ENCODE results near the gene DAPL1.

DNA sequence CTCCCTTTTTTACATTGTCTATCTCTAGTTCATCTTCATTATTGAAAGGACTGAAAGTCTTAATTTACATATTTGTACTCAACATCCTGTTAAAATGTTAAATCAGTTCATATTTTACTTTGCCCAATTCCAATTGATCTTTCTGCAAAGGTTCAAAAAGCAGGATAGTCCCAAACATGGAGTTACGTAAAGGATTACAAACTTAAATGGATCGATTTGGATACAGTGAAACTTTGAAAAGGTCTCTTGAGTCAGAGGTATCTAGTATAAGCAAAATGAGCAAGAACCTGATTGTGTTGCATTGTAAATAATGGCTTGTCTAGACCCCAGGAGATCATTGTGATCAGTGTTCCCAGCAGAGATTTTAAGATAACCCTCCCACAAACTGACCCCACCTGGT is 4.1 kb downstream of the DAPL1 start:
- TF ChIP-seq, protein P1, sequence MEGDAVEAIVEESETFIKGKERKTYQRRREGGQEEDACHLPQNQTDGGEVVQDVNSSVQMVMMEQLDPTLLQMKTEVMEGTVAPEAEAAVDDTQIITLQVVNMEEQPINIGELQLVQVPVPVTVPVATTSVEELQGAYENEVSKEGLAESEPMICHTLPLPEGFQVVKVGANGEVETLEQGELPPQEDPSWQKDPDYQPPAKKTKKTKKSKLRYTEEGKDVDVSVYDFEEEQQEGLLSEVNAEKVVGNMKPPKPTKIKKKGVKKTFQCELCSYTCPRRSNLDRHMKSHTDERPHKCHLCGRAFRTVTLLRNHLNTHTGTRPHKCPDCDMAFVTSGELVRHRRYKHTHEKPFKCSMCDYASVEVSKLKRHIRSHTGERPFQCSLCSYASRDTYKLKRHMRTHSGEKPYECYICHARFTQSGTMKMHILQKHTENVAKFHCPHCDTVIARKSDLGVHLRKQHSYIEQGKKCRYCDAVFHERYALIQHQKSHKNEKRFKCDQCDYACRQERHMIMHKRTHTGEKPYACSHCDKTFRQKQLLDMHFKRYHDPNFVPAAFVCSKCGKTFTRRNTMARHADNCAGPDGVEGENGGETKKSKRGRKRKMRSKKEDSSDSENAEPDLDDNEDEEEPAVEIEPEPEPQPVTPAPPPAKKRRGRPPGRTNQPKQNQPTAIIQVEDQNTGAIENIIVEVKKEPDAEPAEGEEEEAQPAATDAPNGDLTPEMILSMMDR (IDR thresholded peaks at IDR 0.05 in 2 of 3, conservative IDR thresholded peaks at IDR 0.05 in 1 of 3; ENCODE audit: control insufficient read depth in 2 of 3, extremely low read depth in 1 of 3, insufficient read depth in 1 of 3, low read depth in 3 of 3, low read length in 3 of 3), result no peak
- TF ChIP-seq POLR2A (IDR thresholded peaks at IDR 0.05; ENCODE audit: low read depth, low read length) (no peak), ETV6 (conservative IDR thresholded peaks at IDR 0.05 in 1 of 2, IDR thresholded peaks at IDR 0.05 in 1 of 2; ENCODE audit: borderline replicate concordance in 1 of 2, low read depth in 1 of 2) (no peak), SIX5 (IDR thresholded peaks at IDR 0.05; ENCODE audit: low read depth, low read length, severe bottlenecking) (no peak), SMC3 (IDR thresholded peaks at IDR 0.05; ENCODE audit: borderline replicate concordance, low read length) (no peak)
- TF ChIP-seq, protein P2, sequence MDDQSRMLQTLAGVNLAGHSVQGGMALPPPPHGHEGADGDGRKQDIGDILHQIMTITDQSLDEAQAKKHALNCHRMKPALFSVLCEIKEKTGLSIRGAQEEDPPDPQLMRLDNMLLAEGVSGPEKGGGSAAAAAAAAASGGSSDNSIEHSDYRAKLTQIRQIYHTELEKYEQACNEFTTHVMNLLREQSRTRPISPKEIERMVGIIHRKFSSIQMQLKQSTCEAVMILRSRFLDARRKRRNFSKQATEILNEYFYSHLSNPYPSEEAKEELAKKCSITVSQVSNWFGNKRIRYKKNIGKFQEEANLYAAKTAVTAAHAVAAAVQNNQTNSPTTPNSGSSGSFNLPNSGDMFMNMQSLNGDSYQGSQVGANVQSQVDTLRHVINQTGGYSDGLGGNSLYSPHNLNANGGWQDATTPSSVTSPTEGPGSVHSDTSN (IDR thresholded peaks at IDR 0.05; ENCODE audit: insufficient replicate concordance, low read depth, low read length), result no peak
- TF ChIP-seq, protein P3, sequence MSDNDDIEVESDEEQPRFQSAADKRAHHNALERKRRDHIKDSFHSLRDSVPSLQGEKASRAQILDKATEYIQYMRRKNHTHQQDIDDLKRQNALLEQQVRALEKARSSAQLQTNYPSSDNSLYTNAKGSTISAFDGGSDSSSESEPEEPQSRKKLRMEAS (IDR thresholded peaks at IDR 0.05; ENCODE audit: low read depth, low read length), result no peak
- TF ChIP-seq, protein P4, sequence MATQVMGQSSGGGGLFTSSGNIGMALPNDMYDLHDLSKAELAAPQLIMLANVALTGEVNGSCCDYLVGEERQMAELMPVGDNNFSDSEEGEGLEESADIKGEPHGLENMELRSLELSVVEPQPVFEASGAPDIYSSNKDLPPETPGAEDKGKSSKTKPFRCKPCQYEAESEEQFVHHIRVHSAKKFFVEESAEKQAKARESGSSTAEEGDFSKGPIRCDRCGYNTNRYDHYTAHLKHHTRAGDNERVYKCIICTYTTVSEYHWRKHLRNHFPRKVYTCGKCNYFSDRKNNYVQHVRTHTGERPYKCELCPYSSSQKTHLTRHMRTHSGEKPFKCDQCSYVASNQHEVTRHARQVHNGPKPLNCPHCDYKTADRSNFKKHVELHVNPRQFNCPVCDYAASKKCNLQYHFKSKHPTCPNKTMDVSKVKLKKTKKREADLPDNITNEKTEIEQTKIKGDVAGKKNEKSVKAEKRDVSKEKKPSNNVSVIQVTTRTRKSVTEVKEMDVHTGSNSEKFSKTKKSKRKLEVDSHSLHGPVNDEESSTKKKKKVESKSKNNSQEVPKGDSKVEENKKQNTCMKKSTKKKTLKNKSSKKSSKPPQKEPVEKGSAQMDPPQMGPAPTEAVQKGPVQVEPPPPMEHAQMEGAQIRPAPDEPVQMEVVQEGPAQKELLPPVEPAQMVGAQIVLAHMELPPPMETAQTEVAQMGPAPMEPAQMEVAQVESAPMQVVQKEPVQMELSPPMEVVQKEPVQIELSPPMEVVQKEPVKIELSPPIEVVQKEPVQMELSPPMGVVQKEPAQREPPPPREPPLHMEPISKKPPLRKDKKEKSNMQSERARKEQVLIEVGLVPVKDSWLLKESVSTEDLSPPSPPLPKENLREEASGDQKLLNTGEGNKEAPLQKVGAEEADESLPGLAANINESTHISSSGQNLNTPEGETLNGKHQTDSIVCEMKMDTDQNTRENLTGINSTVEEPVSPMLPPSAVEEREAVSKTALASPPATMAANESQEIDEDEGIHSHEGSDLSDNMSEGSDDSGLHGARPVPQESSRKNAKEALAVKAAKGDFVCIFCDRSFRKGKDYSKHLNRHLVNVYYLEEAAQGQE (IDR thresholded peaks at IDR 0.05; ENCODE audit: low read depth, low read length), result no peak

Measured in GM12878 (cell line).